A549 (cell line): ENCODE data around the gene MMP14. TPM values are rescaled to one million over a fixed set of nuclear protein-coding genes. Genes with fewer than 3 reads are reported as not detected.

Experiments used
- ATAC-seq, 2 experiments: fragments of 200-7000 bp in 1 of 2; fragments of >200 bp in 1 of 2; cut with Nextera tagmentation in 1 of 2; cut with Tn5 transposase in 1 of 2; 3 replicates each; pipeline versions ENCODE4 v1.8.0 to v1.9.1; 2018 to 2020; ENCODE audit warnings: mild to moderate bottlenecking in 1 of 2, moderate library complexity in 1 of 2
- CTCF ChIA-PET: fragments of 300-600 bp; sonication (Branson Sonifier 250); formaldehyde crosslinking; extraction: SDS; loops from one replicate; lab custom pipeline; 2021; ENCODE audit warnings: antibody characterized with exemption, inconsistent platforms; lab: Yijun Ruan, JAX
- POLR2A ChIA-PET: fragments of 350-600 bp; formaldehyde crosslinking; extraction: SDS; loops from one replicate; lab custom pipeline; 2021; ENCODE audit warnings: antibody characterized with exemption, inconsistent platforms; lab: Yijun Ruan, JAX
- DNase-seq, 2 experiments: peaks; one replicate each; pipeline versions ENCODE4 v3.0.0 to v3.0.0-alpha.2; 2011 to 2016; ENCODE audit warnings: low read depth in 1 of 2, low spot score in 1 of 2
- FAIRE-seq: peaks from 2 replicates; lab custom pipeline; 2011; peaks lifted over from hg19 to GRCh38; lab: Jason Lieb, UNC
- H3K27ac ChIP-seq, 2 experiments: fragments of >200 bp; sonication (Bioruptor Twin); formaldehyde crosslinking; 3 replicates each; pipeline ENCODE4 v1.5.1; 2016 to 2017
- H3K4me1 ChIP-seq: fragments of >200 bp; sonication (Bioruptor Twin); formaldehyde crosslinking; 3 replicates; pipeline ENCODE4 v1.6.1; 2016
- H3K4me2 ChIP-seq: fragments of >200 bp; sonication (Bioruptor Twin); formaldehyde crosslinking; 3 replicates; pipeline ENCODE4 v1.6.1; 2016
- H3K4me3 ChIP-seq: fragments of >200 bp; sonication (Bioruptor Twin); formaldehyde crosslinking; 3 replicates; pipeline ENCODE4 v1.5.1; 2016
- H3K9me3 ChIP-seq: fragments of >200 bp; sonication (Bioruptor Twin); formaldehyde crosslinking; 3 replicates; pipeline ENCODE4 v1.6.1; 2016
- CHD4 ChIP-seq: fragments of 200-600 bp; sonication (generic); IDR thresholded peaks from 2 replicates; pipeline ENCODE4 v1.6.1; 2016; ENCODE audit warnings: antibody characterized with exemption, mild to moderate bottlenecking, borderline replicate concordance
- EHF ChIP-seq: fragments of 250-450 bp; sonication (Bioruptor Pico); IDR thresholded peaks from 2 replicates; pipeline ENCODE4 v1.5.0; 2020; ENCODE audit warnings: mild to moderate bottlenecking
- EP300 ChIP-seq, 2 experiments: fragments of >200 bp; sonication (Bioruptor Twin); formaldehyde crosslinking; IDR thresholded peaks; 2 replicates in 1 of 2; 3 replicates in 1 of 2; pipeline ENCODE4 v1.6.1; 2016 to 2017
- HDAC2 ChIP-seq: fragments of 200-600 bp; sonication (generic); IDR thresholded peaks from 2 replicates; pipeline ENCODE4 v1.6.1; 2016
- JUNB ChIP-seq: fragments of >200 bp; sonication (Bioruptor Twin); formaldehyde crosslinking; IDR thresholded peaks from 2 replicates; pipeline ENCODE4 v1.6.1; 2016
- NPAS2 ChIP-seq: fragments of 250-450 bp; sonication (Bioruptor Pico); IDR thresholded peaks from 2 replicates; pipeline ENCODE4 v1.8.0; 2022; ENCODE audit warnings: mild to moderate bottlenecking, moderate library complexity, borderline replicate concordance
- NR3C1 ChIP-seq: fragments of >200 bp; sonication (Bioruptor Twin); formaldehyde crosslinking; IDR thresholded peaks from 3 replicates; pipeline ENCODE4 v1.6.1; 2017
- RAD21 ChIP-seq, 2 experiments: fragments of >200 bp in 1 of 2; sonication (Bioruptor Twin) in 1 of 2; formaldehyde crosslinking in 1 of 2; IDR thresholded peaks in 1 of 2; conservative IDR thresholded peaks in 1 of 2; 2 replicates in 1 of 2; 3 replicates in 1 of 2; pipeline ENCODE4 v1.6.1; 2012 to 2018; ENCODE audit warnings: inconsistent platforms in 1 of 2
- RNF2 ChIP-seq: fragments of 200-600 bp; sonication (generic); IDR thresholded peaks from 2 replicates; pipeline ENCODE4 v1.6.1; 2016; ENCODE audit warnings: low read depth, mild to moderate bottlenecking, antibody characterized with exemption, moderate library complexity, borderline replicate concordance
- TP53 ChIP-seq: fragments of 250-450 bp; sonication (Bioruptor Pico); IDR thresholded peaks from 2 replicates; pipeline ENCODE4 v1.5.0; 2021; ENCODE audit warnings: mild to moderate bottlenecking, moderate library complexity
- ZFP36 ChIP-seq: fragments of 450-650 bp; IDR thresholded peaks from 2 replicates; pipeline ENCODE4 v1.6.1; 2014; ENCODE audit warnings: borderline replicate concordance; ENCODE audit not compliant: partially characterized antibody
- WGBS: methylation state at CpG from one replicate; pipeline ENCODE4 v1.1.6; 2017; ENCODE audit errors: missing lambda C conversion rate; 5-methylcytosine and 5-hydroxymethylcytosine counted together
- polyA plus RNA-seq, 4 experiments: library from polyadenylated mRNA; depleted of rRNA in 3 of 4; stranded (reverse); fragments of >200 nt; fragmentation: RNase III in 1 of 4; extraction: RNeasy Plus Mini Kit Qiagen cat#74134 plus additional on column Dnase treatment in 1 of 4; gene quantifications; 2 replicates in 3 of 4; 3 replicates in 1 of 4; pipeline ENCODE4 v1.2.3, GENCODE V29; 2011 to 2017
- TF ChIP-seq, protein P1 (sequence below): fragments of >200 bp; sonication (Bioruptor Twin); formaldehyde crosslinking; IDR thresholded peaks from 3 replicates; pipeline ENCODE4 v1.5.1; 2016
- TF ChIP-seq, protein P2 (sequence below): fragments of >200 bp; sonication (Bioruptor Twin); formaldehyde crosslinking; IDR thresholded peaks from 2 replicates; pipeline ENCODE4 v1.6.1; 2016
- TF ChIP-seq, protein P3 (sequence below): fragments of 450-650 bp; IDR thresholded peaks from 2 replicates; pipeline ENCODE4 v1.6.1; 2014; ENCODE audit warnings: antibody characterized with exemption
- TF ChIP-seq, protein P4 (sequence below): fragments of 250-450 bp; sonication (Bioruptor Pico); IDR thresholded peaks from 2 replicates; pipeline ENCODE4 v1.5.0; 2020; ENCODE audit warnings: low read depth, mild to moderate bottlenecking, moderate library complexity
- TF ChIP-seq, protein P5 (sequence below): fragments of 200-600 bp; sonication (generic); IDR thresholded peaks from 2 replicates; pipeline ENCODE4 v1.6.1; 2016; ENCODE audit warnings: antibody characterized with exemption, mild to moderate bottlenecking, moderate library complexity

The MMP14 gene
- polyA plus RNA-seq, 2 of the 4 experiments (the other 2 are of a cell fraction), result 1.5 to 1.9 TPM

DNA sequence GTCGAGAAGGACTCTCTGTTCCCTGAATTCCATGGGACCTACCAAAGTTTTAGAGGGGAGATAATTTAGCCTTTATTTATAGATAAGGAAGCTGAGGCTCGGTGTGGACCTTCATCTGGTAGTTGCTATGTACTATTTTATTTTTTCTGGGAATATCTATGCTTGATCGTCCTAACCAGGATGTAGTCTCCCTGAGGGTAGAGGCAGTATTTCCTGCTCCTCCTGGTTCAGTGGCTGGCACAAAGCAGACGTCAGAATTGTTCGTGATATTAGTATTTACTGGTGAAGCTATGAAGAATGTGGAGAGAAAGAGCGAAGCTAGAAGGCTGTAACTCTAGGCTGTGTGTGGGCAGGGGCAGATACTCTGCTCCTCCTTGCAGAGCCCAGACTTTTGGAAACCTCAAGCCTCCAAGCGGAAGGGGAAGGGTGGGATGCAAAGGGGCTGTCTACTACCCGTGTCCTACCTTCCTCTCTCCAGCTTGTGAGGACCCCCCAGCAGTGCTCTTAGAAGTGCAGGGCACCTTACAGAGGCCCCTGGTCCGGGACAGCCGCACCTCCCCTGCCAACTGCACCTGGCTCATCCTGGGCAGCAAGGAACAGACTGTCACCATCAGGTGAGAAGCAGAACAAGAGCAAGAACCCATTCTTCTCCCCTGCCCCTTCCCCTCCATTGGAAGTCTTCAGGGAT lies 36.6 kb downstream of the MMP14 start:
- 39% methylated on average over 10 of the region's 10 CpGs for WGBS
- ATAC-seq, result peak in 1 of 2 experiments; percentile 2; a peak in 2 of 6 replicates
- no peak for TF ChIP-seq HDAC2
- TF ChIP-seq, protein P1, sequence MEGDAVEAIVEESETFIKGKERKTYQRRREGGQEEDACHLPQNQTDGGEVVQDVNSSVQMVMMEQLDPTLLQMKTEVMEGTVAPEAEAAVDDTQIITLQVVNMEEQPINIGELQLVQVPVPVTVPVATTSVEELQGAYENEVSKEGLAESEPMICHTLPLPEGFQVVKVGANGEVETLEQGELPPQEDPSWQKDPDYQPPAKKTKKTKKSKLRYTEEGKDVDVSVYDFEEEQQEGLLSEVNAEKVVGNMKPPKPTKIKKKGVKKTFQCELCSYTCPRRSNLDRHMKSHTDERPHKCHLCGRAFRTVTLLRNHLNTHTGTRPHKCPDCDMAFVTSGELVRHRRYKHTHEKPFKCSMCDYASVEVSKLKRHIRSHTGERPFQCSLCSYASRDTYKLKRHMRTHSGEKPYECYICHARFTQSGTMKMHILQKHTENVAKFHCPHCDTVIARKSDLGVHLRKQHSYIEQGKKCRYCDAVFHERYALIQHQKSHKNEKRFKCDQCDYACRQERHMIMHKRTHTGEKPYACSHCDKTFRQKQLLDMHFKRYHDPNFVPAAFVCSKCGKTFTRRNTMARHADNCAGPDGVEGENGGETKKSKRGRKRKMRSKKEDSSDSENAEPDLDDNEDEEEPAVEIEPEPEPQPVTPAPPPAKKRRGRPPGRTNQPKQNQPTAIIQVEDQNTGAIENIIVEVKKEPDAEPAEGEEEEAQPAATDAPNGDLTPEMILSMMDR, result peak; percentile 13; the same call in 1 of the 3 replicates

DNA sequence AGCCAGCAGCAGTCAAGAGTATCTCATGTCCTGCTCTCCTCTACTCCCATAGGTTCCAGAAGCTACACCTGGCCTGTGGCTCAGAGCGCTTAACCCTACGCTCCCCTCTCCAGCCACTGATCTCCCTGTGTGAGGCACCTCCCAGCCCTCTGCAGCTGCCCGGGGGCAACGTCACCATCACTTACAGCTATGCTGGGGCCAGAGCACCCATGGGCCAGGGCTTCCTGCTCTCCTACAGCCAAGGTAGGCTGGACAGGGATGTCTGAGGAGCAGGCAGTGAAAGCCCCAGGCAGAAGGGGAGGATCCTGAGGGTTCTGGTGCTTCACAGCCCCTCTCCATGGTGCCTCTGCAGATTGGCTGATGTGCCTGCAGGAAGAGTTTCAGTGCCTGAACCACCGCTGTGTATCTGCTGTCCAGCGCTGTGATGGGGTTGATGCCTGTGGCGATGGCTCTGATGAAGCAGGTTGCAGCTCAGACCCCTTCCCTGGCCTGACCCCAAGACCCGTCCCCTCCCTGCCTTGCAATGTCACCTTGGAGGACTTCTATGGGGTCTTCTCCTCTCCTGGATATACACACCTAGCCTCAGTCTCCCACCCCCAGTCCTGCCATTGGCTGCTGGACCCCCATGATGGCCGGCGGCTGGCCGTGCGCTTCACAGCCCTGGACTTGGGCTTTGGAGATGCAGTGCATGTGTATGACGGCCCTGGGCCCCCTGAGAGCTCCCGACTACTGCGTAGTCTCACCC lies 38.8 kb downstream of the MMP14 start:
- ATAC-seq, result no peak
- Histone ChIP-seq H3K4me3 (no peak overlapping the region), H3K4me1 (peaks cover 14% of the 10 kb centered on the region), H3K4me2 (no peak overlapping the region), H3K9me3 (no peaks in the 10 kb centered on the region), H3K27ac (no peak overlapping the region)
- FAIRE-seq, result no peak
- ChIA-PET CTCF (interaction anchor here (0.6 to 23.1 kb wide), 4 partner anchors 9 to 21 kb away, joined by 3 to 368 read pairs (median 75); partner anchors contain the start of gene REM2), POLR2A (no interaction called here)
- DNase-seq, result no peak
- TF ChIP-seq, protein P2, sequence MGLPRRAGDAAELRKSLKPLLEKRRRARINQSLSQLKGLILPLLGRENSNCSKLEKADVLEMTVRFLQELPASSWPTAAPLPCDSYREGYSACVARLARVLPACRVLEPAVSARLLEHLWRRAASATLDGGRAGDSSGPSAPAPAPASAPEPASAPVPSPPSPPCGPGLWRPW, result no peak
- TF ChIP-seq RAD21 (conservative IDR thresholded peaks at IDR 0.05 in 1 of 2, IDR thresholded peaks at IDR 0.05 in 1 of 2), result no peak
- TF ChIP-seq JUNB, result no peak
- TF ChIP-seq NR3C1, result no peak
- TF ChIP-seq ZFP36, result no peak
- TF ChIP-seq, protein P3, sequence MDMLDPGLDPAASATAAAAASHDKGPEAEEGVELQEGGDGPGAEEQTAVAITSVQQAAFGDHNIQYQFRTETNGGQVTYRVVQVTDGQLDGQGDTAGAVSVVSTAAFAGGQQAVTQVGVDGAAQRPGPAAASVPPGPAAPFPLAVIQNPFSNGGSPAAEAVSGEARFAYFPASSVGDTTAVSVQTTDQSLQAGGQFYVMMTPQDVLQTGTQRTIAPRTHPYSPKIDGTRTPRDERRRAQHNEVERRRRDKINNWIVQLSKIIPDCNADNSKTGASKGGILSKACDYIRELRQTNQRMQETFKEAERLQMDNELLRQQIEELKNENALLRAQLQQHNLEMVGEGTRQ, result no peak
- TF ChIP-seq NPAS2 (CRISPR knock-in tag), result no peak
- no peak for TF ChIP-seq EHF (CRISPR knock-in tag)
- no peak for TF ChIP-seq TP53
- no peak for TF ChIP-seq EP300 (IDR thresholded peaks at IDR 0.05)
- TF ChIP-seq CHD4, result no peak
- no peak for TF ChIP-seq RNF2
- TF ChIP-seq, protein P4, sequence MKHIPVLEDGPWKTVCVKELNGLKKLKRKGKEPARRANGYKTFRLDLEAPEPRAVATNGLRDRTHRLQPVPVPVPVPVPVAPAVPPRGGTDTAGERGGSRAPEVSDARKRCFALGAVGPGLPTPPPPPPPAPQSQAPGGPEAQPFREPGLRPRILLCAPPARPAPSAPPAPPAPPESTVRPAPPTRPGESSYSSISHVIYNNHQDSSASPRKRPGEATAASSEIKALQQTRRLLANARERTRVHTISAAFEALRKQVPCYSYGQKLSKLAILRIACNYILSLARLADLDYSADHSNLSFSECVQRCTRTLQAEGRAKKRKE (CRISPR knock-in tag), result no peak
- TF ChIP-seq, protein P5, sequence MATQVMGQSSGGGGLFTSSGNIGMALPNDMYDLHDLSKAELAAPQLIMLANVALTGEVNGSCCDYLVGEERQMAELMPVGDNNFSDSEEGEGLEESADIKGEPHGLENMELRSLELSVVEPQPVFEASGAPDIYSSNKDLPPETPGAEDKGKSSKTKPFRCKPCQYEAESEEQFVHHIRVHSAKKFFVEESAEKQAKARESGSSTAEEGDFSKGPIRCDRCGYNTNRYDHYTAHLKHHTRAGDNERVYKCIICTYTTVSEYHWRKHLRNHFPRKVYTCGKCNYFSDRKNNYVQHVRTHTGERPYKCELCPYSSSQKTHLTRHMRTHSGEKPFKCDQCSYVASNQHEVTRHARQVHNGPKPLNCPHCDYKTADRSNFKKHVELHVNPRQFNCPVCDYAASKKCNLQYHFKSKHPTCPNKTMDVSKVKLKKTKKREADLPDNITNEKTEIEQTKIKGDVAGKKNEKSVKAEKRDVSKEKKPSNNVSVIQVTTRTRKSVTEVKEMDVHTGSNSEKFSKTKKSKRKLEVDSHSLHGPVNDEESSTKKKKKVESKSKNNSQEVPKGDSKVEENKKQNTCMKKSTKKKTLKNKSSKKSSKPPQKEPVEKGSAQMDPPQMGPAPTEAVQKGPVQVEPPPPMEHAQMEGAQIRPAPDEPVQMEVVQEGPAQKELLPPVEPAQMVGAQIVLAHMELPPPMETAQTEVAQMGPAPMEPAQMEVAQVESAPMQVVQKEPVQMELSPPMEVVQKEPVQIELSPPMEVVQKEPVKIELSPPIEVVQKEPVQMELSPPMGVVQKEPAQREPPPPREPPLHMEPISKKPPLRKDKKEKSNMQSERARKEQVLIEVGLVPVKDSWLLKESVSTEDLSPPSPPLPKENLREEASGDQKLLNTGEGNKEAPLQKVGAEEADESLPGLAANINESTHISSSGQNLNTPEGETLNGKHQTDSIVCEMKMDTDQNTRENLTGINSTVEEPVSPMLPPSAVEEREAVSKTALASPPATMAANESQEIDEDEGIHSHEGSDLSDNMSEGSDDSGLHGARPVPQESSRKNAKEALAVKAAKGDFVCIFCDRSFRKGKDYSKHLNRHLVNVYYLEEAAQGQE, result no peak
- 96% methylated on average over 14 of the region's 15 CpGs for WGBS

More for the DNA sequence above, 36.6 kb downstream of the MMP14 start:
- CTCF ChIA-PET, result interaction anchor here (0.6 to 23.1 kb wide), 38 partner anchors 11 to 320 kb away, joined by 3 to 368 read pairs (median 4); partner anchors contain the start of genes AJUBA, MMP14, PRMT5 and RBM23
- Histone ChIP-seq H3K4me1 (peaks cover 21% of the 10 kb centered on the region), H3K27ac (peak overlapping the region; percentile 94 to 98), H3K9me3 (no peaks in the 10 kb centered on the region), H3K4me3 (peak overlapping the region; percentile 78), H3K4me2 (peak overlapping the region; percentile 81)
- POLR2A ChIA-PET, result interaction anchor here (0.6 to 3.1 kb wide), 3 partner anchors 14 to 301 kb away, joined by 5 to 11 read pairs (median 7); no protein-coding TSS in a partner anchor
- DNase-seq (no peak), FAIRE-seq (no peak)
